Astrocyte (in vitro differentiated cells and primary cell): ENCODE measurements around the gene ZNF408. TPM values are rescaled to one million over a fixed set of nuclear protein-coding genes. Genes with fewer than 3 reads are reported as not detected.

Source experiments
- DNase-seq: peaks from one replicate; pipeline ENCODE4 v3.0.0-alpha.2; 2010; ENCODE audit warnings: low read depth
- FAIRE-seq: peaks from 2 replicates; lab custom pipeline; 2011; peaks lifted over from hg19 to GRCh38; lab: Jason Lieb, UNC
- H2AFZ ChIP-seq: 2 replicates; pipeline ENCODE4 v1.6.0; 2012; ENCODE audit warnings: low read depth, low read length, inconsistent platforms
- H3K27ac ChIP-seq: 2 replicates; pipeline ENCODE4 v1.5.1; 2011; ENCODE audit warnings: low read depth, low read length, inconsistent platforms
- H3K27me3 ChIP-seq: 2 replicates; pipeline ENCODE4 v1.6.0; 2011; ENCODE audit warnings: low read length, inconsistent platforms; ENCODE audit not compliant: insufficient read depth
- H3K36me3 ChIP-seq: 2 replicates; pipeline ENCODE4 v1.5.1; 2011; ENCODE audit warnings: low read length, inconsistent platforms; ENCODE audit not compliant: insufficient read depth
- H3K4me1 ChIP-seq: 2 replicates; pipeline ENCODE4 v1.5.1; 2011; ENCODE audit warnings: low read length, inconsistent platforms; ENCODE audit not compliant: insufficient read depth
- H3K4me2 ChIP-seq: 2 replicates; pipeline ENCODE4 v1.6.0; 2012; ENCODE audit warnings: low read length, inconsistent platforms
- H3K4me3 ChIP-seq: 2 replicates; pipeline ENCODE4 v1.5.1; 2011; ENCODE audit warnings: low read depth, mild to moderate bottlenecking, low read length, inconsistent platforms; ENCODE audit not compliant: insufficient read depth
- H3K79me2 ChIP-seq: 2 replicates; pipeline ENCODE4 v1.6.0; 2012; ENCODE audit warnings: mild to moderate bottlenecking, low read length, inconsistent platforms; ENCODE audit not compliant: insufficient read depth
- H3K9ac ChIP-seq: 2 replicates; pipeline ENCODE4 v1.6.0; 2012; ENCODE audit warnings: mild to moderate bottlenecking, low read length, inconsistent platforms
- H3K9me3 ChIP-seq: 2 replicates; pipeline ENCODE4 v1.5.1; 2012; ENCODE audit warnings: low read depth, mild to moderate bottlenecking, low read length, inconsistent platforms; ENCODE audit not compliant: insufficient read depth
- H4K20me1 ChIP-seq: 2 replicates; pipeline ENCODE4 v1.6.0; 2012; ENCODE audit warnings: low read length, inconsistent platforms; ENCODE audit not compliant: insufficient read depth
- H3K27ac Mint-ChIP-seq: one replicate; pipeline ENCODE4 v1.8.0; 2021; ENCODE audit warnings: mild to moderate bottlenecking, mixed read lengths; ENCODE audit not compliant: unreplicated experiment
- H3K27me3 Mint-ChIP-seq: one replicate; pipeline ENCODE4 v1.8.0; 2021; ENCODE audit warnings: low read depth, mixed read lengths; ENCODE audit not compliant: unreplicated experiment
- H3K36me3 Mint-ChIP-seq: one replicate; pipeline ENCODE4 v1.8.0; 2021; ENCODE audit warnings: low read depth, mixed read lengths; ENCODE audit not compliant: unreplicated experiment
- H3K4me1 Mint-ChIP-seq: one replicate; pipeline ENCODE4 v1.8.0; 2021; ENCODE audit warnings: low read depth, mixed read lengths; ENCODE audit not compliant: unreplicated experiment
- H3K4me3 Mint-ChIP-seq: one replicate; pipeline ENCODE4 v1.8.0; 2021; ENCODE audit warnings: mild to moderate bottlenecking, moderate library complexity, mixed read lengths; ENCODE audit not compliant: unreplicated experiment
- H3K9me3 Mint-ChIP-seq: one replicate; pipeline ENCODE4 v1.8.0; 2021; ENCODE audit warnings: mild to moderate bottlenecking, mixed read lengths; ENCODE audit not compliant: unreplicated experiment
- CTCF ChIP-seq: IDR thresholded peaks from 2 replicates; pipeline ENCODE4 v1.5.1; 2011; ENCODE audit warnings: low read depth, mild to moderate bottlenecking, inconsistent platforms, low read length, moderate library complexity; ENCODE audit not compliant: insufficient read depth
- EZH2 ChIP-seq: IDR thresholded peaks from 2 replicates; pipeline ENCODE4 v1.6.1; 2012; ENCODE audit warnings: mild to moderate bottlenecking, low read length, inconsistent platforms; ENCODE audit not compliant: insufficient read depth
- total RNA-seq: library from RNA; stranded (reverse); gene quantifications from 2 replicates; pipeline ENCODE4 v1.2.1, GENCODE V29; 2021

ZNF408 gene
- total RNA-seq, 1 donor from 2014 or later: 18.3 TPM

- H3K4me3 Mint-ChIP-seq: no peak overlapping the region
- no peak overlapping the region for H2AFZ ChIP-seq
- FAIRE-seq: no peak
Observed at GRCh38 chr11:46675288-46675851, 25.5 kb upstream of the ZNF408 start.

GRCh38 chr11:46675949-46676348 is 24.9 kb upstream of the ZNF408 start:
- Histone ChIP-seq H4K20me1 (peaks cover 8% of the 10 kb centered on the region), H3K27ac (no peak overlapping the region), H2AFZ (no peak overlapping the region), H3K4me2 (no peak overlapping the region), H3K79me2 (no peaks in the 10 kb centered on the region), H3K27me3 (no peaks in the 10 kb centered on the region), H3K36me3 (peaks cover 33% of the 10 kb centered on the region), H3K9me3 (no peaks in the 10 kb centered on the region), H3K4me1 (peaks cover 19% of the 10 kb centered on the region), H3K4me3 (no peak overlapping the region), H3K9ac (no peak overlapping the region)
- no peak for DNase-seq
- no peak for FAIRE-seq
- TF ChIP-seq CTCF: no peak
- TF ChIP-seq EZH2: no peak
- H3K4me1 Mint-ChIP-seq: peaks cover 22% of the 10 kb centered on the region
- H3K27ac Mint-ChIP-seq: peak overlapping the region; percentile 62
- no peaks in the 10 kb centered on the region for H3K27me3 Mint-ChIP-seq
- no peak overlapping the region for H3K4me3 Mint-ChIP-seq
- H3K9me3 Mint-ChIP-seq: no peaks in the 10 kb centered on the region
- H3K36me3 Mint-ChIP-seq: peaks cover 33% of the 10 kb centered on the region

More at GRCh38 chr11:46675288-46675851, 25.5 kb upstream of the ZNF408 start:
- Histone ChIP-seq H3K27ac (peak overlapping the region; percentile 47), H3K9ac (no peak overlapping the region), H4K20me1 (peaks cover 8% of the 10 kb centered on the region), H3K36me3 (peaks cover 36% of the 10 kb centered on the region), H3K4me3 (no peak overlapping the region), H3K27me3 (no peaks in the 10 kb centered on the region), H3K4me2 (peak overlapping the region; percentile 14), H3K79me2 (no peaks in the 10 kb centered on the region), H3K9me3 (no peaks in the 10 kb centered on the region), H3K4me1 (peaks cover 19% of the 10 kb centered on the region)
- peaks cover 23% of the 10 kb centered on the region for H3K4me1 Mint-ChIP-seq
- no peaks in the 10 kb centered on the region for H3K9me3 Mint-ChIP-seq
- peak overlapping the region; percentile 62 for H3K27ac Mint-ChIP-seq
- H3K27me3 Mint-ChIP-seq: no peaks in the 10 kb centered on the region
- TF ChIP-seq EZH2: no peak
- no peak for TF ChIP-seq CTCF
- peaks cover 31% of the 10 kb centered on the region for H3K36me3 Mint-ChIP-seq
- peak; percentile 63 for DNase-seq

- H3K36me3 Mint-ChIP-seq: peaks cover 29% of the 10 kb centered on the region
- no peak overlapping the region for H3K4me2 ChIP-seq
- H3K4me3 Mint-ChIP-seq: peak overlapping the region; percentile 47
- peaks cover 8% of the 10 kb centered on the region for H4K20me1 ChIP-seq
- DNase-seq (no peak), FAIRE-seq (no peak)
- H3K27me3 ChIP-seq: no peaks in the 10 kb centered on the region
- H3K27me3 Mint-ChIP-seq: no peaks in the 10 kb centered on the region
- no peak overlapping the region for H2AFZ ChIP-seq
- no peak overlapping the region for H3K4me3 ChIP-seq
- peaks cover 33% of the 10 kb centered on the region for H3K36me3 ChIP-seq
- H3K9me3 Mint-ChIP-seq: no peaks in the 10 kb centered on the region
- H3K4me1 ChIP-seq: peaks cover 19% of the 10 kb centered on the region
- no peak overlapping the region for H3K9ac ChIP-seq
- H3K27ac ChIP-seq: no peak overlapping the region
- H3K27ac Mint-ChIP-seq: peak overlapping the region; percentile 80
- H3K79me2 ChIP-seq: no peaks in the 10 kb centered on the region
- H3K4me1 Mint-ChIP-seq: peaks cover 18% of the 10 kb centered on the region
- TF ChIP-seq EZH2 (no peak), CTCF (no peak)
- no peaks in the 10 kb centered on the region for H3K9me3 ChIP-seq
Observed at GRCh38 chr11:46676436-46677158, 24.2 kb upstream of the ZNF408 start.
